ENCODE results near the gene ATP13A4. TPM values are rescaled to one million over a fixed set of nuclear protein-coding genes. Genes with fewer than 3 reads are reported as not detected.

The ATP13A4 gene
- total RNA-seq, 2 donors from 2014 or later = 7.9 to 14.3 TPM

- Histone ChIP-seq H3K4me3 (no peak overlapping the region), H3K27ac (no peak overlapping the region), H3K4me1 (peaks cover 21% of the 10 kb centered on the region), H3K36me3 (replicated peaks in 1 of 2; ENCODE audit: insufficient read depth in 1 of 2, low read depth in 2 of 2) (no peaks in the 10 kb centered on the region), H3K9me3 (no peaks in the 10 kb centered on the region), H3K27me3 (no peaks in the 10 kb centered on the region)
- intact Hi-C loops (cut with DNase I) = no loop called here
- TF ChIP-seq CTCF (IDR thresholded peaks at IDR 0.05) = no peak
- no peak for TF ChIP-seq POLR2A (IDR thresholded peaks at IDR 0.05)
- WGBS, 2 donors = 75 to 77% methylated on average over 1 of the region's 1 CpG
- DNase-seq (no peak), ATAC-seq (no peak)
Observed at GRCh38 chr3:193594946-193595689, 40.4 kb upstream of the ATP13A4 start.

- WGBS, 2 donors = 0% methylated on average over 11 of the region's 11 CpGs
- ATAC-seq = no peak
- TF ChIP-seq CTCF (IDR thresholded peaks at IDR 0.05) (no peak), POLR2A (IDR thresholded peaks at IDR 0.05) (no peak)
- H3K27me3 ChIP-seq = no peaks in the 10 kb centered on the region
- H3K9me3 ChIP-seq = no peaks in the 10 kb centered on the region
- peak overlapping the region; percentile 55 to 87 (median 74) for H3K27ac ChIP-seq
- DNase-seq = no peak
- H3K4me3 ChIP-seq = peak overlapping the region; percentile 48 to 78
- H3K4me1 ChIP-seq = peaks cover 21% of the 10 kb centered on the region
- no peaks in the 10 kb centered on the region for H3K36me3 ChIP-seq (replicated peaks in 1 of 2; ENCODE audit: insufficient read depth in 1 of 2, low read depth in 2 of 2)
- intact Hi-C loops (cut with DNase I) = no loop called here
Observed at GRCh38 chr3:193593668-193594030, 39.0 kb upstream of the ATP13A4 start.

- intact Hi-C loops (cut with DNase I) = no loop called here
- Histone ChIP-seq H3K4me3 (peak within 1 kb of the TSS; percentile 48 to 78), H3K36me3 (replicated peaks in 1 of 2; ENCODE audit: insufficient read depth in 1 of 2, low read depth in 2 of 2) (no peaks in the 10 kb centered on the region), H3K4me1 (peaks cover 20% of the 10 kb centered on the region), H3K27ac (peak within 1 kb of the TSS; percentile 55 to 87 (median 74)), H3K9me3 (no peaks in the 10 kb centered on the region), H3K27me3 (no peaks in the 10 kb centered on the region)
- DNase-seq (peak; percentile 98 to 99 (median 99)), ATAC-seq (peak; percentile 100)
- TF ChIP-seq CTCF (IDR thresholded peaks at IDR 0.05) (peak in 4 of 7 experiments; percentile 37 to 50 (median 45)), POLR2A (IDR thresholded peaks at IDR 0.05) (peak; percentile 60 to 91 (median 89))
- 0 to 3% methylated on average over 20 to 55 of the region's 55 CpGs for WGBS, 2 donors
Observed at GRCh38 chr3:193592841-193593667, 38.4 kb upstream of the ATP13A4 start, which contains the start of gene OPA1. OPA1 (plus strand) TSS chr3:193593208; CDS start chr3:193593378, 170 bp downstream.

GRCh38 chr3:193590088-193590856 is 35.6 kb upstream of the ATP13A4 start:
- ATAC-seq (no peak), DNase-seq (no peak)
- Histone ChIP-seq H3K9me3 (no peaks in the 10 kb centered on the region), H3K27ac (no peak overlapping the region), H3K4me3 (no peak overlapping the region), H3K4me1 (peaks cover 17% of the 10 kb centered on the region), H3K36me3 (replicated peaks in 1 of 2; ENCODE audit: insufficient read depth in 1 of 2, low read depth in 2 of 2) (no peaks in the 10 kb centered on the region), H3K27me3 (no peaks in the 10 kb centered on the region)
- intact Hi-C loops (cut with DNase I) = no loop called here
- WGBS, 2 donors = 77 to 85% methylated on average over 6 of the region's 6 CpGs
- TF ChIP-seq POLR2A (IDR thresholded peaks at IDR 0.05) (no peak), CTCF (IDR thresholded peaks at IDR 0.05) (no peak)
